Kidney (tissue), 14 donors: Measurements from ENCODE around the gene RPL39. TPM values are rescaled to one million over a fixed set of nuclear protein-coding genes. Genes with fewer than 3 reads are reported as not detected.
"Not testable (repeated sequence)": the region's sequence is repeated elsewhere in the genome, so short reads cannot be mapped to it uniquely, and the experiment has no call there.

Source experiments
- DNase-seq, 5 donors: peaks; one replicate each; pipeline ENCODE4 v3.0.0-alpha.2; 2013 to 2020
- FAIRE-seq: peaks from 2 replicates; lab custom pipeline; 2012; peaks lifted over from hg19 to GRCh38; lab: Jason Lieb, UNC
- H3K27ac ChIP-seq, 2 donors: one replicate each; pipeline ENCODE4 v1.7.0; 2013; ENCODE audit warnings: low read depth in 2 of 2, low read length in 2 of 2, inconsistent platforms in 1 of 2
- H3K27me3 ChIP-seq: one replicate; pipeline ENCODE4 v1.7.1; 2013; ENCODE audit warnings: low read length, inconsistent platforms; ENCODE audit not compliant: control insufficient read depth, insufficient read depth
- H3K36me3 ChIP-seq, 3 donors: one replicate each; pipeline versions ENCODE4 v1.7.0 to v1.7.1; 2013; ENCODE audit warnings: low read length in 3 of 3, control low read depth in 1 of 3, inconsistent platforms in 1 of 3; ENCODE audit not compliant: insufficient read depth in 3 of 3, control insufficient read depth in 2 of 3
- H3K4me1 ChIP-seq, 3 donors: one replicate each; pipeline versions ENCODE4 v1.7.0 to v1.7.1; 2013; ENCODE audit warnings: low read length in 3 of 3, inconsistent platforms in 1 of 3, low read depth in 1 of 3; ENCODE audit not compliant: control insufficient read depth in 2 of 3, insufficient read depth in 2 of 3
- H3K4me3 ChIP-seq, 3 donors: one replicate each; pipeline versions ENCODE4 v1.7.0 to v1.8.1; 2013; ENCODE audit warnings: low read length in 3 of 3, control low read depth in 1 of 3, inconsistent platforms in 1 of 3
- H3K9ac ChIP-seq, 3 donors: one replicate each; pipeline versions ENCODE4 v1.7.0 to v1.7.1; 2013; ENCODE audit warnings: low read length in 3 of 3, control low read depth in 1 of 3, inconsistent platforms in 1 of 3
- H3K9me3 ChIP-seq, 3 donors: one replicate each; pipeline versions ENCODE4 v1.7.0 to v1.7.1; 2013; ENCODE audit warnings: low read length in 3 of 3, control low read depth in 1 of 3, inconsistent platforms in 1 of 3; ENCODE audit not compliant: control insufficient read depth in 2 of 3, insufficient read depth in 1 of 3
- CTCF ChIP-seq: IDR thresholded peaks from 3 replicates; pipeline ENCODE4 v1.5.1; 2012; ENCODE audit warnings: mild to moderate bottlenecking, moderate library complexity, borderline replicate concordance; ENCODE audit not compliant: insufficient read depth; ENCODE audit errors: extremely low read depth
- intact Hi-C: fragments of 100-400 bp; cut with DNase I; formaldehyde crosslinking; loops from one replicate; pipeline ENCODE4 v1.11.1; 2022
- polyA plus RNA-seq: library from polyadenylated mRNA; stranded (reverse); fragments of 350-450 nt; fragmentation: Illumina TruSeq; extraction: RNeasy Lipid Tissue Mini Kit (QIAGEN cat#74804); gene quantifications from one replicate; pipeline ENCODE4 v1.2.3, GENCODE V29; 2014; ENCODE audit warnings: low read depth, low replicate concordance; ENCODE audit not compliant: insufficient read depth
- total RNA-seq: library from RNA; stranded (reverse); fragmentation: NEBNext Ultra II Directional; extraction: Animal tissue kit (Norgen Biotek cat#: 25700); gene quantifications from one replicate; pipeline ENCODE4 v1.2.1, GENCODE V29; 2021
- donor health status: control.
- donor health status: control.
- donor health status: control.
- donor health status: control.
- donor health status: control.
- donor health status: DM: yes; HTN: yes; CAD: no.
- donor health status: Normal renal cell carcinoma (clear cell type).

The RPL39 gene
- total and polyA plus RNA-seq, 2 donors from 2014 or later: 1,212 to 2,663 TPM

- DNase-seq: no peak
- H3K9ac ChIP-seq: no peak overlapping the region
- no peaks in the 10 kb centered on the region for H3K4me1 ChIP-seq
- H3K27ac ChIP-seq: no peak overlapping the region
- no peak for FAIRE-seq
- H3K36me3 ChIP-seq: no peaks in the 10 kb centered on the region
- no peak for TF ChIP-seq CTCF
- H3K9me3 ChIP-seq: no peaks in the 10 kb centered on the region
- H3K27me3 ChIP-seq: no peaks in the 10 kb centered on the region
- H3K4me3 ChIP-seq: no peak overlapping the region
- intact Hi-C loops: no loop called here
Observed at GRCh38 chrX:119817130-119817690, 25.8 kb upstream of the RPL39 start.

- no peak for DNase-seq
- Histone ChIP-seq H3K9ac (no peak overlapping the region), H3K4me3 (no peak overlapping the region), H3K9me3 (no peaks in the 10 kb centered on the region), H3K4me1 (no peaks in the 10 kb centered on the region), H3K27ac (no peak overlapping the region), H3K36me3 (no peaks in the 10 kb centered on the region), H3K27me3 (no peaks in the 10 kb centered on the region)
- no peak for FAIRE-seq
- no peak for TF ChIP-seq CTCF
- intact Hi-C loops: no loop called here
Observed at GRCh38 chrX:119816300-119816699, 24.9 kb upstream of the RPL39 start.

- no peaks in the 10 kb centered on the region for H3K4me1 ChIP-seq
- intact Hi-C loops: no loop called here
- no peak overlapping the region for H3K9ac ChIP-seq
- no peak overlapping the region for H3K4me3 ChIP-seq
- no peaks in the 10 kb centered on the region for H3K9me3 ChIP-seq
- H3K27me3 ChIP-seq: no peaks in the 10 kb centered on the region
- DNase-seq (no peak), FAIRE-seq (no peak)
- no peak for TF ChIP-seq CTCF
- no peak overlapping the region for H3K27ac ChIP-seq
- H3K36me3 ChIP-seq: no peaks in the 10 kb centered on the region
Observed at GRCh38 chrX:119809185-119809666, 17.8 kb upstream of the RPL39 start.

GRCh38 chrX:119808461-119808860, 17.0 kb upstream of the RPL39 start:
- H3K27ac ChIP-seq, H3K4me3 ChIP-seq, DNase-seq, FAIRE-seq, H3K27me3 ChIP-seq, H3K36me3 ChIP-seq, H3K9ac ChIP-seq, H3K4me1 ChIP-seq, H3K9me3 ChIP-seq, intact Hi-C loops: not testable (repeated sequence)
